ENCODE results near the gene SALL4. TPM values are rescaled to one million over a fixed set of nuclear protein-coding genes. Genes with fewer than 3 reads are reported as not detected.
"Not testable (repeated sequence)": the region's sequence is repeated elsewhere in the genome, so short reads cannot be mapped to it uniquely, and the experiment has no call there.

Gene SALL4
- total and polyA plus RNA-seq, 4 donors, result 0.06 to 3.8 (median 0.43) TPM

- H3K4me1 ChIP-seq (ENCODE audit: control insufficient read depth in 5 of 5, insufficient read depth in 5 of 5, low read length in 5 of 5), result peaks cover 0 to 4% (median 0%) of the 10 kb centered on the region in 5 donors
- no peak overlapping the region for H3K27ac ChIP-seq (ENCODE audit: low read depth in 1 of 2, low read length in 1 of 2)
- no peak for ATAC-seq (ENCODE audit: insufficient read depth, low FRiP score)
- H3K36me3 ChIP-seq (ENCODE audit: control insufficient read depth in 4 of 4, insufficient read depth in 4 of 4, low read length in 4 of 4), result no peaks in the 10 kb centered on the region
- H3K4me3 ChIP-seq, result no peak overlapping the region
- H3K27me3 ChIP-seq (ENCODE audit: control insufficient read depth in 3 of 3, insufficient read depth in 3 of 3, low read length in 2 of 3), result no peaks in the 10 kb centered on the region
- no peak overlapping the region for H3K9ac ChIP-seq (ENCODE audit: insufficient read depth in 1 of 2, low read length in 2 of 2)
- TF ChIP-seq CTCF (IDR thresholded peaks at IDR 0.05; ENCODE audit: control extremely low read depth, extremely low read depth), result no peak
- 59 to 68% methylated on average over 12 of the region's 12 CpGs for WGBS, 2 donors
- DNase-seq, result no peak
- H3K9me3 ChIP-seq (ENCODE audit: control insufficient read depth in 4 of 4, insufficient read depth in 3 of 4, low read length in 3 of 4), result peaks cover 0 to 1% (median 0%) of the 10 kb centered on the region in 4 donors
Measured at GRCh38 chr20:51758978-51759544, 43.3 kb downstream of the SALL4 start.

- no peak overlapping the region for H3K9ac ChIP-seq (ENCODE audit: insufficient read depth in 1 of 2, low read length in 2 of 2)
- ATAC-seq (ENCODE audit: insufficient read depth, low FRiP score) (no peak), DNase-seq (no peak)
- H3K36me3 ChIP-seq (ENCODE audit: control insufficient read depth in 4 of 4, insufficient read depth in 4 of 4, low read length in 4 of 4), result no peaks in the 10 kb centered on the region
- H3K9me3 ChIP-seq (ENCODE audit: control insufficient read depth in 4 of 4, insufficient read depth in 3 of 4, low read length in 3 of 4), result peaks cover 0 to 1% (median 0%) of the 10 kb centered on the region in 4 donors
- no peaks in the 10 kb centered on the region for H3K27me3 ChIP-seq (ENCODE audit: control insufficient read depth in 3 of 3, insufficient read depth in 3 of 3, low read length in 2 of 3)
- H3K4me3 ChIP-seq, result no peak overlapping the region
- WGBS, 2 donors, result 84 to 86% methylated on average over 10 of the region's 10 CpGs
- H3K4me1 ChIP-seq (ENCODE audit: control insufficient read depth in 5 of 5, insufficient read depth in 5 of 5, low read length in 5 of 5), result peaks cover 0 to 7% (median 2%) of the 10 kb centered on the region in 5 donors
- TF ChIP-seq CTCF (IDR thresholded peaks at IDR 0.05; ENCODE audit: control extremely low read depth, extremely low read depth), result no peak
- H3K27ac ChIP-seq (ENCODE audit: low read depth in 1 of 2, low read length in 1 of 2), result no peak overlapping the region
Measured at GRCh38 chr20:51757226-51757625, 45.1 kb downstream of the SALL4 start.

- Histone ChIP-seq H3K4me3 (no peak overlapping the region), H3K36me3 (ENCODE audit: control insufficient read depth in 4 of 4, insufficient read depth in 4 of 4, low read length in 4 of 4) (no peaks in the 10 kb centered on the region), H3K27me3 (ENCODE audit: control insufficient read depth in 3 of 3, insufficient read depth in 3 of 3, low read length in 2 of 3) (no peaks in the 10 kb centered on the region), H3K9me3 (ENCODE audit: control insufficient read depth in 4 of 4, insufficient read depth in 3 of 4, low read length in 3 of 4) (peaks cover 0 to 1% (median 0%) of the 10 kb centered on the region in 4 donors), H3K9ac (ENCODE audit: insufficient read depth in 1 of 2, low read length in 2 of 2) (no peak overlapping the region), H3K4me1 (ENCODE audit: control insufficient read depth in 5 of 5, insufficient read depth in 5 of 5, low read length in 5 of 5) (peaks cover 0 to 7% (median 4%) of the 10 kb centered on the region in 5 donors), H3K27ac (ENCODE audit: low read depth in 1 of 2, low read length in 1 of 2) (no peak overlapping the region)
- 69 to 76% methylated on average over 3 of the region's 3 CpGs for WGBS, 2 donors
- no peak for TF ChIP-seq CTCF (IDR thresholded peaks at IDR 0.05; ENCODE audit: control extremely low read depth, extremely low read depth)
- no peak for ATAC-seq (ENCODE audit: insufficient read depth, low FRiP score)
- no peak for DNase-seq
Measured at GRCh38 chr20:51756653-51757052, 45.7 kb downstream of the SALL4 start.

- H3K27ac ChIP-seq (ENCODE audit: low read depth in 1 of 2, low read length in 1 of 2); H3K27me3 ChIP-seq (ENCODE audit: control insufficient read depth in 3 of 3, insufficient read depth in 3 of 3, low read length in 2 of 3); H3K9ac ChIP-seq (ENCODE audit: insufficient read depth in 1 of 2, low read length in 2 of 2); ATAC-seq (ENCODE audit: insufficient read depth, low FRiP score); DNase-seq; H3K9me3 ChIP-seq (ENCODE audit: control insufficient read depth in 4 of 4, insufficient read depth in 3 of 4, low read length in 3 of 4); H3K4me3 ChIP-seq; H3K36me3 ChIP-seq (ENCODE audit: control insufficient read depth in 4 of 4, insufficient read depth in 4 of 4, low read length in 4 of 4): not testable (repeated sequence)
- H3K4me1 ChIP-seq (ENCODE audit: control insufficient read depth in 5 of 5, insufficient read depth in 5 of 5, low read length in 5 of 5), result peaks cover 0 to 12% (median 4%) of the 10 kb centered on the region in 5 donors
- 95 to 96% methylated on average over 8 of the region's 8 CpGs for WGBS, 2 donors
Measured at GRCh38 chr20:51753220-51753619, 49.1 kb downstream of the SALL4 start.
